Measurements from ENCODE around the gene MT1M. TPM values are rescaled to one million over a fixed set of nuclear protein-coding genes. Genes with fewer than 3 reads are reported as not detected.
"Not testable (repeated sequence)": the region's sequence is repeated elsewhere in the genome, so short reads cannot be mapped to it uniquely, and the experiment has no call there.

Gene MT1M
- total and polyA plus RNA-seq, 4 donors, result 4.0 to 10.5 (median 5.4) TPM

- no peaks in the 10 kb centered on the region for H3K9me3 ChIP-seq (ENCODE audit: control insufficient read depth, insufficient read depth, low read length)
- peaks cover 28% of the 10 kb centered on the region for H3K27me3 ChIP-seq (ENCODE audit: control insufficient read depth, insufficient read depth, low read length)
- no peak overlapping the region for H3K27ac ChIP-seq (ENCODE audit: low read depth, low read length)
- peak overlapping the region; percentile 24 for H3K4me3 ChIP-seq (ENCODE audit: low read depth, low read length)
- H3K36me3 ChIP-seq (ENCODE audit: control insufficient read depth, insufficient read depth, low read length), result no peaks in the 10 kb centered on the region
- peaks cover 20% of the 10 kb centered on the region for H3K4me1 ChIP-seq (ENCODE audit: control insufficient read depth, insufficient read depth, low read length)
- no peak for DNase-seq (ENCODE audit: low read depth in 4 of 6, low spot score in 6 of 6)
- 27% methylated on average over 18 of the region's 23 CpGs for WGBS (ENCODE audit: insufficient coverage)
Measured at GRCh38 chr16:56616608-56617211, 15.7 kb upstream of the MT1M start.

- no peaks in the 10 kb centered on the region for H3K36me3 ChIP-seq (ENCODE audit: control insufficient read depth, insufficient read depth, low read length)
- H3K27ac ChIP-seq (ENCODE audit: low read depth, low read length), result no peak overlapping the region
- WGBS (ENCODE audit: insufficient coverage), result under 1% methylated on average over 39 of the region's 41 CpGs
- peak in 2 of 6 donors; percentile 47 to 77 for DNase-seq (ENCODE audit: low read depth in 4 of 6, low spot score in 6 of 6)
- H3K27me3 ChIP-seq (ENCODE audit: control insufficient read depth, insufficient read depth, low read length), result peaks cover 28% of the 10 kb centered on the region
- peak overlapping the region; percentile 24 for H3K4me3 ChIP-seq (ENCODE audit: low read depth, low read length)
- H3K4me1 ChIP-seq (ENCODE audit: control insufficient read depth, insufficient read depth, low read length), result peaks cover 20% of the 10 kb centered on the region
- H3K9me3 ChIP-seq (ENCODE audit: control insufficient read depth, insufficient read depth, low read length), result no peaks in the 10 kb centered on the region
Measured at GRCh38 chr16:56617212-56618085, 15.0 kb upstream of the MT1M start.

GRCh38 chr16:56618138-56618537 lies 14.3 kb upstream of the MT1M start:
- Histone ChIP-seq H3K27ac (ENCODE audit: low read depth, low read length) (no peak overlapping the region), H3K27me3 (ENCODE audit: control insufficient read depth, insufficient read depth, low read length) (peaks cover 28% of the 10 kb centered on the region), H3K4me3 (ENCODE audit: low read depth, low read length) (no peak overlapping the region), H3K9me3 (ENCODE audit: control insufficient read depth, insufficient read depth, low read length) (no peaks in the 10 kb centered on the region), H3K4me1 (ENCODE audit: control insufficient read depth, insufficient read depth, low read length) (peaks cover 20% of the 10 kb centered on the region), H3K36me3 (ENCODE audit: control insufficient read depth, insufficient read depth, low read length) (no peaks in the 10 kb centered on the region)
- no peak for DNase-seq (ENCODE audit: low read depth in 4 of 6, low spot score in 6 of 6)
- 51% methylated on average over 6 of the region's 6 CpGs for WGBS (ENCODE audit: insufficient coverage)

- DNase-seq (ENCODE audit: low read depth in 4 of 6, low spot score in 6 of 6), result no peak
- peaks cover 36% of the 10 kb centered on the region for H3K27me3 ChIP-seq (ENCODE audit: control insufficient read depth, insufficient read depth, low read length)
- H3K4me1 ChIP-seq (ENCODE audit: control insufficient read depth, insufficient read depth, low read length), result peaks cover 27% of the 10 kb centered on the region
- H3K27ac ChIP-seq (ENCODE audit: low read depth, low read length), result no peak overlapping the region
- H3K9me3 ChIP-seq (ENCODE audit: control insufficient read depth, insufficient read depth, low read length), result no peaks in the 10 kb centered on the region
- H3K4me3 ChIP-seq (ENCODE audit: low read depth, low read length), result no peak overlapping the region
- WGBS (ENCODE audit: insufficient coverage), result 93% methylated on average over 5 of the region's 8 CpGs
- H3K36me3 ChIP-seq (ENCODE audit: control insufficient read depth, insufficient read depth, low read length), result no peaks in the 10 kb centered on the region
Measured at GRCh38 chr16:56620339-56620897, 12.0 kb upstream of the MT1M start.

GRCh38 chr16:56621665-56622445 lies 10.6 kb upstream of the MT1M start:
- Histone ChIP-seq H3K27me3 (ENCODE audit: control insufficient read depth, insufficient read depth, low read length) (peaks cover 40% of the 10 kb centered on the region), H3K4me1 (ENCODE audit: control insufficient read depth, insufficient read depth, low read length) (peaks cover 36% of the 10 kb centered on the region)
- not testable (repeated sequence) for H3K9me3 ChIP-seq (ENCODE audit: control insufficient read depth, insufficient read depth, low read length); H3K27ac ChIP-seq (ENCODE audit: low read depth, low read length); DNase-seq (ENCODE audit: low read depth in 4 of 6, low spot score in 6 of 6); H3K36me3 ChIP-seq (ENCODE audit: control insufficient read depth, insufficient read depth, low read length); H3K4me3 ChIP-seq (ENCODE audit: low read depth, low read length)
- 68% methylated on average over 4 of the region's 4 CpGs for WGBS (ENCODE audit: insufficient coverage)

- not testable (repeated sequence) for H3K9me3 ChIP-seq (ENCODE audit: control insufficient read depth, insufficient read depth, low read length); H3K27ac ChIP-seq (ENCODE audit: low read depth, low read length); H3K36me3 ChIP-seq (ENCODE audit: control insufficient read depth, insufficient read depth, low read length); DNase-seq (ENCODE audit: low read depth in 4 of 6, low spot score in 6 of 6); H3K4me3 ChIP-seq (ENCODE audit: low read depth, low read length)
- 86% methylated on average over 4 of the region's 5 CpGs for WGBS (ENCODE audit: insufficient coverage)
- Histone ChIP-seq H3K27me3 (ENCODE audit: control insufficient read depth, insufficient read depth, low read length) (peaks cover 27% of the 10 kb centered on the region), H3K4me1 (ENCODE audit: control insufficient read depth, insufficient read depth, low read length) (peaks cover 22% of the 10 kb centered on the region)
Measured at GRCh38 chr16:56623184-56623583, 9.3 kb upstream of the MT1M start.

GRCh38 chr16:56623637-56624036 lies 8.8 kb upstream of the MT1M start:
- no peaks in the 10 kb centered on the region for H3K36me3 ChIP-seq (ENCODE audit: control insufficient read depth, insufficient read depth, low read length)
- no CpG with 5 or more reads among the region's 2 CpGs for WGBS (ENCODE audit: insufficient coverage)
- DNase-seq (ENCODE audit: low read depth in 4 of 6, low spot score in 6 of 6), result no peak
- no peak overlapping the region for H3K27ac ChIP-seq (ENCODE audit: low read depth, low read length)
- no peak overlapping the region for H3K4me3 ChIP-seq (ENCODE audit: low read depth, low read length)
- H3K4me1 ChIP-seq (ENCODE audit: control insufficient read depth, insufficient read depth, low read length), result peaks cover 19% of the 10 kb centered on the region
- no peaks in the 10 kb centered on the region for H3K9me3 ChIP-seq (ENCODE audit: control insufficient read depth, insufficient read depth, low read length)
- peaks cover 25% of the 10 kb centered on the region for H3K27me3 ChIP-seq (ENCODE audit: control insufficient read depth, insufficient read depth, low read length)

- Histone ChIP-seq H3K4me1 (ENCODE audit: control insufficient read depth, insufficient read depth, low read length) (peaks cover 19% of the 10 kb centered on the region), H3K27me3 (ENCODE audit: control insufficient read depth, insufficient read depth, low read length) (peaks cover 21% of the 10 kb centered on the region), H3K9me3 (ENCODE audit: control insufficient read depth, insufficient read depth, low read length) (no peaks in the 10 kb centered on the region), H3K27ac (ENCODE audit: low read depth, low read length) (peak within 1 kb of the TSS; percentile 81), H3K36me3 (ENCODE audit: control insufficient read depth, insufficient read depth, low read length) (no peaks in the 10 kb centered on the region), H3K4me3 (ENCODE audit: low read depth, low read length) (peak within 1 kb of the TSS; percentile 53)
- under 1% methylated on average over 62 of the region's 62 CpGs for WGBS (ENCODE audit: insufficient coverage)
- peak in 2 of 6 donors; percentile 53 to 74 for DNase-seq (ENCODE audit: low read depth in 4 of 6, low spot score in 6 of 6)
Measured at GRCh38 chr16:56625140-56625942, 7.1 kb upstream of the MT1M start, which contains the start of gene MT1E. TSS of gene MT1E (plus strand) at chr16:56625781. CDS start at chr16:56625852, 71 bp downstream.
